ENCODE results near the gene CUTA. TPM values are rescaled to one million over a fixed set of nuclear protein-coding genes. Genes with fewer than 3 reads are reported as not detected.

CUTA gene
- polyA plus RNA-seq, 1 donor from 2014 or later: 343 TPM

GRCh38 chr6:33416386-33417127 is 1.4 kb downstream of the CUTA start:
- TF ChIP-seq REST (IDR thresholded peaks at IDR 0.05; ENCODE audit: borderline replicate concordance) (no peak), MXI1 (conservative IDR thresholded peaks at IDR 0.05; ENCODE audit: poor library complexity, severe bottlenecking) (no peak), SMC3 (conservative IDR thresholded peaks at IDR 0.05; ENCODE audit: poor library complexity) (no peak), RAD21 (conservative IDR thresholded peaks at IDR 0.05) (no peak), POLR2AphosphoS5 (IDR thresholded peaks at IDR 0.05) (no peak), EP300 (conservative IDR thresholded peaks at IDR 0.05; ENCODE audit: poor library complexity, severe bottlenecking) (no peak), TAF1 (IDR thresholded peaks at IDR 0.05; ENCODE audit: low read depth) (no peak), EZH2 (IDR thresholded peaks at IDR 0.05; ENCODE audit: borderline replicate concordance, insufficient read depth, low read length, poor library complexity, severe bottlenecking) (no peak), CTCF (IDR thresholded peaks at IDR 0.05; ENCODE audit: poor library complexity, severe bottlenecking) (no peak)
- Histone ChIP-seq H3K79me2 (replicated peaks; ENCODE audit: insufficient read depth, low read length) (peaks cover 39% of the 10 kb centered on the region), H4K20me1 (ENCODE audit: insufficient read depth) (no peaks in the 10 kb centered on the region), H3K9me2 (ENCODE audit: insufficient read depth, low read length) (no peaks in the 10 kb centered on the region), H3K9ac (ENCODE audit: low read length) (peak overlapping the region; percentile 96), H3K4me2 (ENCODE audit: low read length) (peak overlapping the region; percentile 74), H2AFZ (ENCODE audit: low read depth, low read length) (no peak overlapping the region), H3K27ac (ENCODE audit: low read length) (peak overlapping the region; percentile 92), H3K27me3 (ENCODE audit: insufficient read depth, low read depth, low read length) (no peaks in the 10 kb centered on the region), H3K9me3 (ENCODE audit: low read length) (no peaks in the 10 kb centered on the region), H3F3A (ENCODE audit: insufficient read depth, low read length, poor library complexity, severe bottlenecking) (peaks cover 10% of the 10 kb centered on the region), H3K36me3 (ENCODE audit: insufficient read depth, low read length) (peaks cover 4% of the 10 kb centered on the region), H3K4me3 (ENCODE audit: low read length) (peak overlapping the region; percentile 87)

- no peaks in the 10 kb centered on the region for H3K27me3 ChIP-seq (ENCODE audit: insufficient read depth, low read depth, low read length)
- peaks cover 4% of the 10 kb centered on the region for H3K36me3 ChIP-seq (ENCODE audit: insufficient read depth, low read length)
- H3K9me2 ChIP-seq (ENCODE audit: insufficient read depth, low read length): no peaks in the 10 kb centered on the region
- H3K79me2 ChIP-seq (replicated peaks; ENCODE audit: insufficient read depth, low read length): peaks cover 32% of the 10 kb centered on the region
- peaks cover 10% of the 10 kb centered on the region for H3F3A ChIP-seq (ENCODE audit: insufficient read depth, low read length, poor library complexity, severe bottlenecking)
- H3K9me3 ChIP-seq (ENCODE audit: low read length): no peaks in the 10 kb centered on the region
- no peak overlapping the region for H3K27ac ChIP-seq (ENCODE audit: low read length)
- TF ChIP-seq REST (IDR thresholded peaks at IDR 0.05; ENCODE audit: borderline replicate concordance) (no peak), CTCF (IDR thresholded peaks at IDR 0.05; ENCODE audit: poor library complexity, severe bottlenecking) (no peak), RAD21 (conservative IDR thresholded peaks at IDR 0.05) (no peak)
- H3K4me3 ChIP-seq (ENCODE audit: low read length): peak overlapping the region; percentile 87
- peak overlapping the region; percentile 96 for H3K9ac ChIP-seq (ENCODE audit: low read length)
- H3K4me2 ChIP-seq (ENCODE audit: low read length): peak overlapping the region; percentile 74
- no peak overlapping the region for H2AFZ ChIP-seq (ENCODE audit: low read depth, low read length)
- H4K20me1 ChIP-seq (ENCODE audit: insufficient read depth): no peaks in the 10 kb centered on the region
These were observed 2.1 kb downstream of the CUTA start for GRCh38 chr6:33415831-33416230.
